Activated CD4-positive, alpha-beta T cell treated with anti-CD3 and anti-CD28 coated beads, Interleukin-2, amount 10 ng/mL, durations not matched to agents 24 days and 14 days (primary cell): Measurements from ENCODE around the gene GDA. TPM values are rescaled to one million over a fixed set of nuclear protein-coding genes. Genes with fewer than 3 reads are reported as not detected.
"Not testable (repeated sequence)": the region's sequence is repeated elsewhere in the genome, so short reads cannot be mapped to it uniquely, and the experiment has no call there.

Experiments
- DNase-seq: peaks from one replicate; pipeline ENCODE4 v3.0.0; 2022
- H3K27ac Mint-ChIP-seq: one replicate; pipeline ENCODE4 v1.8.0; 2022; ENCODE audit warnings: mild to moderate bottlenecking, mixed read lengths
- H3K27me3 Mint-ChIP-seq: one replicate; pipeline ENCODE4 v1.8.0; 2022; ENCODE audit warnings: mixed read lengths
- H3K36me3 Mint-ChIP-seq: one replicate; pipeline ENCODE4 v1.8.0; 2022; ENCODE audit warnings: low read depth, mild to moderate bottlenecking, mixed read lengths
- H3K4me1 Mint-ChIP-seq: one replicate; pipeline ENCODE4 v1.8.0; 2021; ENCODE audit warnings: mixed read lengths
- H3K4me3 Mint-ChIP-seq: one replicate; pipeline ENCODE4 v1.8.0; 2022; ENCODE audit warnings: mild to moderate bottlenecking, moderate library complexity, mixed read lengths
- H3K9me3 Mint-ChIP-seq: one replicate; pipeline ENCODE4 v1.8.0; 2021; ENCODE audit warnings: mixed read lengths
- intact Hi-C: fragments of 100-400 bp; cut with micrococcal nuclease; formaldehyde crosslinking; loops from one replicate; pipeline ENCODE4 v1.15.1; 2023
- total RNA-seq: library from RNA; stranded (reverse); gene quantifications from 2 replicates; pipeline ENCODE4 v1.2.3, GENCODE V29; 2022

Gene GDA
- total RNA-seq, 1 donor from 2014 or later = not detected

- intact Hi-C loops, H3K27ac Mint-ChIP-seq, H3K36me3 Mint-ChIP-seq, DNase-seq, H3K4me3 Mint-ChIP-seq, H3K4me1 Mint-ChIP-seq, H3K9me3 Mint-ChIP-seq: not testable (repeated sequence)
- H3K27me3 Mint-ChIP-seq = peaks cover 35% of the 10 kb centered on the region
Observed at GRCh38 chr9:72291576-72291975, 142.3 kb downstream of the GDA start.

DNA sequence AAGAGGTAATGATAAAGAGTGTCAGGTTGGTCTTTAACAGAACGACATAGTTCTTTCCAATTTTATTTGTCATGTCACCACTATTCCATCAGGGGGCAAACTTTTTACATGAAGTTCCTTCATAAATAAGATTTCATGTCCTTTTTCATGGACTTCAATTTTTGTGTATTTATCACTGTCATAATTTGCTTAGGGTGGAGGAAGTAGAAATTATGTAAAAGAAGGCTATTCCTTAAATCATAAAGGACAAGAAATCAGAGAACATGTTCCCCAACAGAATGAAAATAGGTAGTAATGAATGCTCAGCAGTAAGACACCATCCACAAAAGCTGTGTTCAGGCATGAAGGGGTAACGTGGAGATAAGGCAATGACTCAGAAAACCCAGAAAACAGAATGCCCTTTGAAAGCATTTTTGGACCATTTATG, 143.0 kb downstream of the GDA start:
- Mint-ChIP-seq H3K27ac (no peak overlapping the region), H3K27me3 (peaks cover 31% of the 10 kb centered on the region), H3K36me3 (no peaks in the 10 kb centered on the region), H3K4me1 (peaks cover 4% of the 10 kb centered on the region), H3K4me3 (no peak overlapping the region), H3K9me3 (no peaks in the 10 kb centered on the region)
- intact Hi-C loops = loop anchor here (1.0 to 2.0 kb wide), 2 partner anchors 71 to 300 kb away; no protein-coding TSS in a partner anchor
- no peak for DNase-seq

DNA sequence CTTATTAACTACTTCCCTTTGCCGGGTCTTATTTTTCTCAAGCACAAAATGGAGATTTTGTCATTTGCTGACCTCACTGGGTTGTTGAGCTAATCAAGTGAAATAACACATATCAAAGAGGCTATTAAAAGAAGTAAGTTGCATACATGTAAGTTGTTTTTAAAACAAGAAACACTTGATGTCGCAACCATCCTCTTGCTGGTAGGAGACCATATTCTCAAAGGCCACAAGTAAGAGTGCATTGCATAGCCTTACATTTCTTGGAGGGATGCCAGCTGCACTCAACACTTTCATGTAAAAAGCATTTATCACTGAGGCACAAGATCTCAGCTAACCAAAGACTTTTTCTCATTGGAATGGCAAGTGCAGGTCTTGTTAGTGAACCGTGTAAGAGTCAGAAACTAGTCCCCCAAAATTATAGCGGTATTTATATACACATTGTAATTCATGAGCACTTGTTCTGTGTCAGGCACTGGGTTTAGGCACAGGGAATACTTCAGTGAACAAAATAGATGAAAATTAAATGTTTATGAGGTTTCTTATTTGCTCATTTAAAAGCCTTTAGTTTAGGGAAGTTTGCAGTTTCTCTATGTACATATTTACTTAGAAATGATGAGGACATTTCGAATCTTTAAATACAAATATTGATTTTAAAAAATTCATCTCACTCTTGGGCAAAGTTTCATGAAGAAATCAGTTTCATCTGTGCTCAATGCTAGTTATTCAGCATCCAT, 143.8 kb downstream of the GDA start:
- Mint-ChIP-seq H3K27me3 (peaks cover 27% of the 10 kb centered on the region), H3K4me1 (peaks cover 4% of the 10 kb centered on the region)

DNA sequence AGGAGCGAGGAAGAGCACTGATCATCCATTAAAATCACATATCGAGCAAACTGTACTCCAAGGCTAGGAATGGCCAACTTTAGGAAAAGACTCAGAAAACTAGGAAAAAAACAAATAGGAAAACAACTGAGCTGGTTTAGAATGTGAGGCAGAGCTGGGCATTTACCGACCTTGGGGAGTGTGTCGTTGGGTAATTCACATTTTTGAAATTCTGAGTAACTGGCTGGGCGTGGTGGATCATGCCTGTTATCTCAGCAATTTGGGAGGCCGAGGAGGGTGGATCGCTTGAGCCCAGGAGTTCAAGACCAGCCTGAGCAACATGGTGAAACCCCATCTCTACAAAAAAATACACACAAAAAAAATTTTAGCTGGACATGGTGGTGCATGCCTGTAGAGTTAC, 145.7 kb downstream of the GDA start:
- Mint-ChIP-seq H3K36me3 (no peaks in the 10 kb centered on the region), H3K9me3 (no peaks in the 10 kb centered on the region), H3K27me3 (peaks cover 23% of the 10 kb centered on the region), H3K27ac (no peak overlapping the region), H3K4me3 (no peak overlapping the region), H3K4me1 (peaks cover 4% of the 10 kb centered on the region)
- intact Hi-C loops = no loop called here
- DNase-seq = no peak

More for the DNA sequence above, 143.8 kb downstream of the GDA start:
- intact Hi-C loops = loop anchor here (1.0 to 2.0 kb wide), 2 partner anchors 70 to 299 kb away; no protein-coding TSS in a partner anchor
- no peaks in the 10 kb centered on the region for H3K9me3 Mint-ChIP-seq
- H3K36me3 Mint-ChIP-seq = no peaks in the 10 kb centered on the region
- no peak overlapping the region for H3K4me3 Mint-ChIP-seq
- H3K27ac Mint-ChIP-seq = no peak overlapping the region
- no peak for DNase-seq

DNA sequence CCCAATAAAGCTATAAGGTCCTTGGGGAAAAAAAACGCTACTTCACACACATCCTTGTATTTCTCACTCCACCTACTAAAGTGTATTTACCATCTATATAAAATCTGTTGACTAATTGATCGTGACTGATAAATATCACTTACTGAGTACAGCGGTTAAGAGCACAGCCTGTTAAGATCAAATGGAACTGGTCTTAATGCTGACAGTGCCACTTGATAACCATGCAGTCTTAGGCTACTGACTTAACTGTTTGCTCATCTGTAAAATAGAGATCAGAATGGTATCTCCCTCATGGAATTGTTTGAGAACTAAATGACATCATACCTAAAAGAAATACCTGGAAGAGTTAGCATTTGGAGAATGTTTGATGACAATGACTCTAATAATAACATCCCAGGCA, 148.3 kb downstream of the GDA start:
- Mint-ChIP-seq H3K27me3 (peaks cover 15% of the 10 kb centered on the region), H3K36me3 (peaks cover 10% of the 10 kb centered on the region), H3K27ac (no peak overlapping the region), H3K4me1 (peaks cover 16% of the 10 kb centered on the region), H3K9me3 (peaks cover 16% of the 10 kb centered on the region), H3K4me3 (no peak overlapping the region)
- intact Hi-C loops = no loop called here
- no peak for DNase-seq

DNA sequence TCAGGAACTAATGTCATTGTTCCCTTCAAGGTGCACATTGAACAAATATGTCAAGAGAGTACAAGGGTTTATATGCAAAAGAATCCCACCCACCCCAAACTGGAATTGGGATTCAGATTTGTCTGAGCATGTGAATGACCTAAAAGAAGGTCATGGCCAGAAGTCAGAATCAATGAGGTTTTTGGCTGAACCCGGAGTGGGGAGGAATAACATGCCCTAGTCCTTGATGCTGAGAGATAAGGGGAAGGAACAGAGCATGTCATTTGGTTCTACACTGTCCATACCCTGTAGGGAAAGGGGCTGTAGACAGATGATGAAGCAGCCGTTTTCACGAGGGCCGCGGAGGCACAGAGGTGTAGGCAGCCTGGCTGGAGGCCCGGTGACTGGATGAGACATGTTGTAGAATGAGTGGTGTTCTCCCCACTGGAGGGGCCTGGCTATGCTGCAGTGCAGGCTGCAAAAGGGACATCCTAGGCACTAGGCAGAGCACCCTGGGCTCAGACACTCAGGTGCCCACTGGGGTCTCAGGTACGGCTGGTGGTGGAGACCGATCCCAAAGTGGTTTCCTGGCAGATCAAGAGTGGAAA, 149.9 kb downstream of the GDA start:
- intact Hi-C loops = no loop called here
- Mint-ChIP-seq H3K4me1 (peaks cover 16% of the 10 kb centered on the region), H3K9me3 (peaks cover 16% of the 10 kb centered on the region), H3K27me3 (peaks cover 6% of the 10 kb centered on the region), H3K4me3 (no peak overlapping the region), H3K27ac (no peak overlapping the region), H3K36me3 (peaks cover 10% of the 10 kb centered on the region)
- DNase-seq = no peak

- no peaks in the 10 kb centered on the region for H3K27me3 Mint-ChIP-seq
- peaks cover 29% of the 10 kb centered on the region for H3K4me1 Mint-ChIP-seq
- intact Hi-C loops = no loop called here
- H3K9me3 Mint-ChIP-seq = peaks cover 16% of the 10 kb centered on the region
- H3K27ac Mint-ChIP-seq = peak overlapping the region; percentile 36
- H3K36me3 Mint-ChIP-seq = peaks cover 10% of the 10 kb centered on the region
- no peak for DNase-seq
- no peak overlapping the region for H3K4me3 Mint-ChIP-seq
Observed at GRCh38 chr9:72300873-72301272, 151.6 kb downstream of the GDA start.

Other genes with a start within 250 kb of the GDA start
- 18.3 and 19.7 TPM in 2 replicates for gene ABHD17B, start 238.2 kb upstream of the GDA start, total RNA-seq
- 9.4 and 11.6 TPM in 2 replicates for gene C9orf85, start 237.8 kb upstream of the GDA start, total RNA-seq
- not detected in 2 replicates for gene C9orf57, start 88.8 kb upstream of the GDA start, total RNA-seq
- gene ZFAND5, start 215.8 kb downstream of the GDA start, total RNA-seq = 115 and 121 TPM in 2 replicates